Measurements from ENCODE around the gene OR2C1. TPM values are rescaled to one million over a fixed set of nuclear protein-coding genes. Genes with fewer than 3 reads are reported as not detected.

The OR2C1 gene
- total RNA-seq, 4 donors from 2014 or later = not detected

- intact Hi-C loops (cut with DNase I) = no loop called here
- peaks cover 21 to 59% (median 26%) of the 10 kb centered on the region in 3 donors for H3K36me3 ChIP-seq
- DNase-seq = no peak
- peaks cover 5 to 36% (median 12%) of the 10 kb centered on the region in 3 donors for H3K4me1 ChIP-seq
- TF ChIP-seq CTCF (IDR thresholded peaks at IDR 0.05) = no peak
- H3K27ac ChIP-seq = peak overlapping the region; percentile 79 to 93 (median 90)
- peak overlapping the region; percentile 82 to 95 (median 86) for H3K4me3 ChIP-seq
- 32% methylated on average over 15 to 16 of the region's 17 CpGs for WGBS, 2 donors
- H3K9me3 ChIP-seq = peaks cover 0 to 57% (median 42%) of the 10 kb centered on the region in 3 donors
- no peaks in the 10 kb centered on the region for H3K27me3 ChIP-seq
These were observed 46.2 kb downstream of the OR2C1 start for GRCh38 chr16:3401719-3402397.

Other genes starting within 250 kb of the OR2C1 start
- 10 to 100 TPM in 3 of 4 donors, 1 to 10 TPM in 1; 9.7 to 13.9 (median 11.9) TPM for gene ZNF205, start 243.3 kb upstream of the OR2C1 start, total RNA-seq
- 10 to 100 TPM in 1 of 4 donors, 1 to 10 TPM in 3; 3.9 to 14.3 (median 6.4) TPM for gene ZNF213, start 220.9 kb upstream of the OR2C1 start, total RNA-seq
- gene OR1F1, start 167.7 kb upstream of the OR2C1 start, total RNA-seq = not detected
- gene ZNF200, start 120.7 kb upstream of the OR2C1 start, total RNA-seq = 10 to 100 TPM in 1 of 4 donors, 1 to 10 TPM in 3; 4.3 to 10.1 (median 4.6) TPM
- gene MEFV, start 99.3 kb upstream of the OR2C1 start, total RNA-seq = 1 to 10 TPM in 3 of 4 donors, under 1 TPM in 1; 0.38 to 2.8 (median 1.5) TPM
- gene ZNF263, start 72.4 kb upstream of the OR2C1 start, total RNA-seq = 10 to 100 TPM; 15.7 to 40.1 (median 24.1) TPM
- gene TIGD7, start 50.5 kb upstream of the OR2C1 start, total RNA-seq = 1 to 10 TPM in 2 of 4 donors, under 1 TPM in 2; 0.38 to 4.0 (median 0.96) TPM
- 10 to 100 TPM; 10.6 to 24.6 (median 18.1) TPM for gene ZNF75A, start 50.4 kb upstream of the OR2C1 start, total RNA-seq
- 10 to 100 TPM in 2 of 4 donors, 1 to 10 TPM in 2; 7.2 to 18.1 (median 11.3) TPM for gene ZSCAN32, start 45.1 kb downstream of the OR2C1 start, total RNA-seq
- 10 to 100 TPM in 1 of 4 donors, 1 to 10 TPM in 3; 5.8 to 13.0 (median 9.3) TPM for gene ZNF174, start 45.3 kb downstream of the OR2C1 start, total RNA-seq
- 1 to 10 TPM in 3 of 4 donors, under 1 TPM in 1; 0.68 to 2.1 (median 1.0) TPM for gene ZNF597, start 87.6 kb downstream of the OR2C1 start, total RNA-seq
- 10 to 100 TPM; 21.0 to 31.6 (median 23.7) TPM for gene NAA60, start 87.8 kb downstream of the OR2C1 start, total RNA-seq
- not detected for gene C16orf90, start 139.6 kb downstream of the OR2C1 start, total RNA-seq
- 10 to 100 TPM in 1 of 4 donors, 1 to 10 TPM in 3; 1.6 to 20.1 (median 5.6) TPM for gene CLUAP1, start 145.1 kb downstream of the OR2C1 start, total RNA-seq
- gene NLRC3, start 221.5 kb downstream of the OR2C1 start, total RNA-seq = 1 to 10 TPM in 3 of 4 donors, under 1 TPM in 1; 0.70 to 4.0 (median 1.8) TPM